Measurements from ENCODE around the gene HOXA6. TPM values are rescaled to one million over a fixed set of nuclear protein-coding genes. Genes with fewer than 3 reads are reported as not detected.
A peak's percentile ranks its signal among the peaks of the same experiment; 100 is the strongest.

Gene HOXA6
- total RNA-seq, 4 donors from 2014 or later = 1.1 to 1.6 TPM; not detected in 2

DNA sequence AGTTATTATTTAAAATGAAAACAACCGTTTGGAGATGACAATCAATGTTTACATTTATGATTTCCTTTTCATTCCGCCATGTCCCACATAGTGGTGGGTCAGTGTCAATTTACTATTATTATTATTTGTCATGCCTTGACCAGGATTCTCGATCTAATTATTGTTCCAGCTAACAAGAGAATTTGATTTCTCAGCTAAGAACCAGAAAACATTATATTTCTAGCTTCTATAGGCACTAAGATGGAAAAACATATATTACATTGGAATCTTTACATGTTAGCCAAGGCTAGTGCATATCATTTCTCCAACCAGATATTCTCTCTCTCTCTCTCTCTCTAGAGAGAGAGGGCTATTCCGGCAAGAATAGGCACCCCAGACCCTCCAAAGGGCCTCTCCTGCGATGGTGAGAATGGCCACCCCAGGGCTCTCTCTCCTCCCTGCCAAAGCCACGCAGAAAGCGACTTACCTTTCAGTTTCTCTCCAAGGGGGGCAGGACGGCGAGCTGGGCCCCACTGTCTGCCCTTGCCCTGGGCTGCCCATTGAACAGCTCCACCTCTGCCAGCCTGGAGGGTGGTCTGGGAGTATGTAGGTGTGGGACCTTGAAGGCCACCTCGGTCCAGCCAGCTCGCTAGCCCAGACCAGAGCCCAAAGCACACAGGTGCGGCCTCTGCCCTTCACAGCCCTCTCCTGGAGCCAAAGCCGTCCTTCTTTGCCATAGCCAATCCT is 2.4 kb upstream of the HOXA6 start:
- H3K4me1 ChIP-seq = peaks cover 18 to 27% of the 10 kb centered on the region in 2 donors
- intact Hi-C loops (cut with DNase I) = loop anchor here (5.0 kb wide), 1 partner anchor 283 kb away; no protein-coding TSS in a partner anchor
- H3K9me3 ChIP-seq = no peaks in the 10 kb centered on the region
- WGBS, 2 donors = 33 to 36% methylated on average over 11 to 13 of the region's 13 CpGs
- H3K36me3 ChIP-seq = no peaks in the 10 kb centered on the region
- no peak for DNase-seq
- no peak overlapping the region for H3K27ac ChIP-seq
- H3K27me3 ChIP-seq = peaks cover 91% of the 10 kb centered on the region
- TF ChIP-seq POLR2A (IDR thresholded peaks at IDR 0.05) (no peak), CTCF (IDR thresholded peaks at IDR 0.05) (no peak)
- H3K4me3 ChIP-seq (replicated peaks in 1 of 3) = peak overlapping the region in 1 of 3 donors; percentile 23

DNA sequence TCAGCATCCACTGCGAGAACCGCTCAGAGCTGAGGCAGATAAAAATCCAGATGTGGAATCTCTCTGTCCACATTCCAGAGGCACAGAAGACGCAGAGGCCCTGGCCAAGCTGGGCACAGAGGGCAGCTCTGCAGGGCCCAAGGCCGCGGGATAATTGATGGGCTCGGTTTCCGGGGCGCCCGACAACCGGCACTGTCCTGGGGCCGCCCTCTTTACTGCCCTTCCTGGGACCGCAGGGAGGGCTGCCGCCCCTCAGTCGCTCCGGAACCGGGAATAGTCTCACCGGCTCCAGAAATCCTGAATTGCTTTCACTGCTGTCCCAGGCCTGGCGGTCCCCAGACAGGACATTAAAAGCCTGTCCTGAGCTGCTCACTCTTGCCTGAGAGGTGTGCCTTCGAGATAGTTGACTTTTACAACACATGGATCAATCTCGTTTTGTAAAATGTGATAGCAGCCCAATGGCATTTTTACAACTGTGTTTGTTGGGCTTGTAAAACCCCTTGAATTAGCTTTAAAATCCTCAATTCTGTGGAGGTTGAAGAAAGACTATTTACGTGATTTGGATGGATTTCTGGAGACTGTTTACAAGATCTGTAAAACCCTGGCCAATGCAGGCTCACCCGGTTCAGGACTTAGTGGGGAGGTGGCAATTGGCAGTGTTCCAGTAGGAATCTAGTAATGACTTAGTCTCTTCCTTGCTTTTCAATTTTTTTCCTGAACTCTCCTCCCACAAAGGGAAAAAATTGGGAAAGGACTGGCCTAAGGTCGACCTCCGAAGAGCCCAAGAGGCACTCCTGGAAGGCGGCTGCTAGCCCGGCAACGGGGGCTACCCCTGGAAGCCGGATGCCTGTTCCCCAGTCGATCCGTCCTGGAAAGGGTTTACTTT is 1.4 kb upstream of the HOXA6 start:
- intact Hi-C loops (cut with DNase I) = no loop called here

DNA sequence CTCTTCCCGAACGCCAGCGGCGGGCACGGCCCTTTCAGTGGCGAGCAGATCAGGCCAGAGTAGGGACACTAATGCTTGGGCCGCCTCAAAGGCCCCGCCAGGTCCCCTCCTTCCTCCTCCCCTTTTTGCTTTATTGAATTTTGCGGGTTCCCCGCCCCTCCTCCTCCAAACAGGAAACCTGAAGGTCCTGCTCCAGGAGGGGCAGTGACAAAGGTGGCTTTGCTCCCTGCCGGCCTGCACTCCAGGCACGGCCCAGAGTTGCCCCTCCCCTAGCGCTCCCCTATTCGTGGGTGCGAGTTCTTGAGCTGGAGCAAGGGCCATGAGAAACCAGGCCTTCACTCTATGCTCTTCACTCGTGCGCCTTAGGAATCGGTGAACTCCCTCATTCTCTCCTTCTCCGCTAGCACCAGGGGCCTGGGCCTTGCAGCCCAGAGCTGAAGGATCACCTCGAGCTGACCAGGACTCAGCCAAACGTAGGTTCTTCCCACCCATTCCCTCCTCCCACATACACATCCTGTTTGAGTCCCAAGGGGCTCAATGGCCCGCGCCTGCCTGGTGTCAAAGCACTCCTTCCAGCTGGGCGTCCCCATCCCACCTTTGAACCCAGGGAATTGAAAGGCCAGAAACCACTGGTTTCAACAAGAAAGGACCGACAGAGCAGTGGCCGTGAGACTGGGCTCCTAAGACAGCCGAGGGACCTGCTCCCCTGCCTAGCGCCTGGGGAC is 619 bp upstream of the HOXA6 start:
- Histone ChIP-seq H3K9me3 (no peaks in the 10 kb centered on the region), H3K4me1 (peaks cover 15 to 27% of the 10 kb centered on the region in 2 donors), H3K4me3 (replicated peaks in 1 of 3) (no peak overlapping the region), H3K36me3 (no peaks in the 10 kb centered on the region), H3K27me3 (peaks cover 89% of the 10 kb centered on the region), H3K27ac (no peak overlapping the region)
- TF ChIP-seq CTCF (IDR thresholded peaks at IDR 0.05) (no peak), POLR2A (IDR thresholded peaks at IDR 0.05) (no peak)
- WGBS, 2 donors = 20 to 22% methylated on average over 18 to 28 of the region's 28 CpGs
- no peak for DNase-seq
- intact Hi-C loops (cut with DNase I) = no loop called here

More for the DNA sequence above, 1.4 kb upstream of the HOXA6 start:
- H3K36me3 ChIP-seq = no peaks in the 10 kb centered on the region
- no peak overlapping the region for H3K4me3 ChIP-seq (replicated peaks in 1 of 3)
- peaks cover 91% of the 10 kb centered on the region for H3K27me3 ChIP-seq
- no peaks in the 10 kb centered on the region for H3K9me3 ChIP-seq
- TF ChIP-seq CTCF (IDR thresholded peaks at IDR 0.05) = no peak
- TF ChIP-seq POLR2A (IDR thresholded peaks at IDR 0.05) = no peak
- no peak overlapping the region for H3K27ac ChIP-seq
- WGBS, 2 donors = 26 to 33% methylated on average over 15 to 30 of the region's 30 CpGs
- no peak for DNase-seq
- H3K4me1 ChIP-seq = peaks cover 15 to 23% of the 10 kb centered on the region in 2 donors

DNA sequence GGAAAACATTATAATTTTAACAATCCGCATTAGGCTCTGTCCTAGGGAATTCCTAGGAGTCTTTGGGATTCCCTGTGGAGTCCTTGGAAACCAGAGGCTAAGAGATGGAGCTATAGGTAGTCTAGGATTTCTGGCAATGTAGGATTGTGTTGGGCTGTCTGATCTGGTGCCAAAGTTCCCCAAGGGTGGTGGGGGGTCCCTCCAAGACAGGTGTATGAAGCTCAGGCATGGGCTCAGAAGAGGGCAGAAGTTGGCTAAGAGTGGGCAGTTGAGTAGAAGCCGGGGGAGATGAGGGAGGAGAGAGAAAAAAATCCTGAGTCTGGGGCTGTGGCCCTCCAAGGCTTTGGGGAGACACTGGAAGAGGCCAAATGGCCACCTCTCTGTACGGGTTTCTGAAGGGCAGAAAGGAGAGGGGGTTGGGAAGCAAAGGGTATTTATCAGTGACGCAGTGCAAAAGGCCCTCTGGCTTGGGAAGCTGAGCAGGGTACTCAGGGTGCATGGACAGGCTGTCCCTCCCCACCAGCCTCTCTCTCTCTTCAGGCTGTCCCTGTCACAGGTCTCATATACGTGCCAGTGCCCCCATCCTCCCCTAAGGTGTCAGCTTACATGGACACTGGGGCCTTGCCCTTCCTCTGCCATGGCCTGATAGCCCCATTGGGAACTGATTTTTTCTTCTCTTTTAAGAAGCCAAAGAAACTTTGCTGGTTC is 929 bp downstream of the HOXA6 start:
- no peak for DNase-seq
- intact Hi-C loops (cut with DNase I) = no loop called here
- WGBS, 2 donors = 38 to 61% methylated on average over 5 of the region's 5 CpGs
- H3K36me3 ChIP-seq = no peaks in the 10 kb centered on the region
- TF ChIP-seq POLR2A (IDR thresholded peaks at IDR 0.05) (no peak), CTCF (IDR thresholded peaks at IDR 0.05) (no peak)
- no peak overlapping the region for H3K4me3 ChIP-seq (replicated peaks in 1 of 3)
- H3K4me1 ChIP-seq = peaks cover 23 to 30% of the 10 kb centered on the region in 2 donors
- no peaks in the 10 kb centered on the region for H3K9me3 ChIP-seq
- no peak overlapping the region for H3K27ac ChIP-seq
- peaks cover 89% of the 10 kb centered on the region for H3K27me3 ChIP-seq
